ENCODE data around the gene ALKAL2. TPM values are rescaled to one million over a fixed set of nuclear protein-coding genes. Genes with fewer than 3 reads are reported as not detected.

ALKAL2 gene
- total RNA-seq, 1 experiment from 2014 or later, result not detected

DNA sequence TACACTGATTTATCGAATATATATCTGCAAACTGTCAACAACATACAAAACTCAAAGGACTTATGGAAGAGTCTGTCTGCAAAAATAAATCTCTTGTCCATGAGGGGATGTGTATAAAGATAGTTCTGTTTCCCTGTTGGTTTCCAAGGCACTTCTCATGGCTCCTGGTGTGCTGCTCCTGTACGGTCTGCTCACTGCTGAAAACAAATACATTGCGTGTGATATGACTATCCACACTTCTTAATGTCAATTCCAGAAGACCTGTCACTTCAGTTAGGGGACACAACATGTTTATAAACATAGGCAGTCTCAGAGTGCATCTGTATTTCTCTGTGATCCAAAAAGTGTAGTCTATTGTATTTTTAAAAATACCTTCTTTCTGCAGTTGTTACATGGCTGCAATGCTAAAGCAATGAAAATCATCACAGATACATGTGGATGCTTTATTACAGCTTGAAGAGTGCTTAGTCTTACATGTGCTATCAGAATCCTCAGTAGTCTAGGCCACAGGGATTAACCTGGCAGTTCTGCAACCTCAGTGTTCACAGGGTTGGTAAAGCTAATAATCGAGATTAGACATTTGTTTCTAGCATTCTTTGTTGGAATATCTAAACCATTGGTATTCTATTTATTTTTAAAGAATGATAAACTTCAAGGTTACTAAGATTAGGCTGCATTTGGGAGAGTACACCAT lies 7.8 kb downstream of the ALKAL2 start:
- ChIA-PET RAD21 (ENCODE audit: low non-redundant PET in 1 of 2, low total read pairs in 2 of 2, uncharacterized antibody in 2 of 2, unreplicated experiment in 2 of 2) (no interaction called here), POLR2A (no interaction called here), CTCF (no interaction called here)
- Histone ChIP-seq H3K79me2 (ENCODE audit: insufficient read depth, low read length) (peaks cover 50% of the 10 kb centered on the region), H3K4me2 (ENCODE audit: low read length) (no peak overlapping the region), H3K9ac (ENCODE audit: low read length) (no peak overlapping the region), H3K27me3 (ENCODE audit: insufficient read depth, low read length) (no peaks in the 10 kb centered on the region), H3K4me1 (ENCODE audit: control insufficient read depth in 1 of 2, insufficient read depth in 2 of 2, low read length in 2 of 2) (no peaks in the 10 kb centered on the region), H4K20me1 (ENCODE audit: insufficient read depth) (peaks cover 4% of the 10 kb centered on the region; the same call in 1 of the 2 replicates), H3K9me2 (ENCODE audit: insufficient read depth) (no peaks in the 10 kb centered on the region), H3K9me3 (ENCODE audit: control insufficient read depth in 1 of 2, insufficient read depth in 1 of 2, low read depth in 1 of 2, low read length in 2 of 2) (no peaks in the 10 kb centered on the region), H2AFZ (ENCODE audit: low read depth, low read length, poor library complexity, severe bottlenecking) (no peak overlapping the region), H3K27ac (ENCODE audit: low read depth, low read length) (no peak overlapping the region), H3K4me3 (replicated peaks in 1 of 2; ENCODE audit: low read depth in 1 of 2, low read length in 2 of 2) (no peak overlapping the region), H3K36me3 (ENCODE audit: control insufficient read depth in 1 of 2, insufficient read depth in 2 of 2, low read length in 2 of 2) (peaks cover 42 to 52% of the 10 kb centered on the region in 2 experiments)
- DNase-seq (ENCODE audit: low read depth, low spot score), result no peak
- no TSS peak for BruUV-seq (replicated peaks)
- TF ChIP-seq SIN3A (IDR thresholded peaks at IDR 0.05; ENCODE audit: low read depth), result 0 out of 2 replicates have a peak, but pooled peaks have one; percentile 31
- TF ChIP-seq, protein P1, sequence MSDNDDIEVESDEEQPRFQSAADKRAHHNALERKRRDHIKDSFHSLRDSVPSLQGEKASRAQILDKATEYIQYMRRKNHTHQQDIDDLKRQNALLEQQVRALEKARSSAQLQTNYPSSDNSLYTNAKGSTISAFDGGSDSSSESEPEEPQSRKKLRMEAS (IDR thresholded peaks at IDR 0.05), result no peak
- no peak for ATAC-seq
- intact Hi-C loops (cut with micrococcal nuclease), result no loop called here

DNA sequence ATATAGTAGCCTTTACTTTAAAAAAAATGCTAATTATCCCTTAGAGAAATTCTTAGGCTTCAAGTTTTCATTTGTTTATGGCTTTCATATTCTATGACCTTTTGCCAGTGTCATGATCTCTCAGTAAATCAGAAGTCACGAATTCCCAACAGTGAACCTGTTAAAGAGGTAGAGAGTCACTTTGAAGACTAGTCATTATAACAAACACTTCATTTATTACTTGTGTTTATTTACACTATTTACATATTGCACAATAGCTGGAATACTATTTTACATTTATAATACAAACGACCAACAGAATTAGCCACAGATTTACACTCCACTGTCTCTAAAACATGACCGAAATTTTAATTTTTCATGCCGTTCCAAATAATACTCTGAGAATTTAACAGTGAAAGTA lies 8.5 kb downstream of the ALKAL2 start:
- ChIA-PET POLR2A (no interaction called here), CTCF (no interaction called here), RAD21 (ENCODE audit: low non-redundant PET in 1 of 2, low total read pairs in 2 of 2, uncharacterized antibody in 2 of 2, unreplicated experiment in 2 of 2) (no interaction called here)
- Histone ChIP-seq H3K9ac (ENCODE audit: low read length) (no peak overlapping the region), H4K20me1 (ENCODE audit: insufficient read depth) (peaks cover 12% of the 10 kb centered on the region; the same call in 1 of the 2 replicates), H3K27ac (ENCODE audit: low read depth, low read length) (no peak overlapping the region), H2AFZ (ENCODE audit: low read depth, low read length, poor library complexity, severe bottlenecking) (no peak overlapping the region), H3K36me3 (ENCODE audit: control insufficient read depth in 1 of 2, insufficient read depth in 2 of 2, low read length in 2 of 2) (peaks cover 42 to 52% of the 10 kb centered on the region in 2 experiments), H3K4me1 (ENCODE audit: control insufficient read depth in 1 of 2, insufficient read depth in 2 of 2, low read length in 2 of 2) (no peaks in the 10 kb centered on the region), H3K27me3 (ENCODE audit: insufficient read depth, low read length) (no peaks in the 10 kb centered on the region), H3K9me3 (ENCODE audit: control insufficient read depth in 1 of 2, insufficient read depth in 1 of 2, low read depth in 1 of 2, low read length in 2 of 2) (no peaks in the 10 kb centered on the region), H3K4me3 (replicated peaks in 1 of 2; ENCODE audit: low read depth in 1 of 2, low read length in 2 of 2) (no peak overlapping the region), H3K9me2 (ENCODE audit: insufficient read depth) (no peaks in the 10 kb centered on the region), H3K79me2 (ENCODE audit: insufficient read depth, low read length) (peaks cover 57% of the 10 kb centered on the region), H3K4me2 (ENCODE audit: low read length) (no peak overlapping the region)
- BruUV-seq (replicated peaks), result no TSS peak
- intact Hi-C loops (cut with micrococcal nuclease), result no loop called here
- no peak for DNase-seq (ENCODE audit: low read depth, low spot score)
- ATAC-seq, result no peak
- TF ChIP-seq, protein P2, sequence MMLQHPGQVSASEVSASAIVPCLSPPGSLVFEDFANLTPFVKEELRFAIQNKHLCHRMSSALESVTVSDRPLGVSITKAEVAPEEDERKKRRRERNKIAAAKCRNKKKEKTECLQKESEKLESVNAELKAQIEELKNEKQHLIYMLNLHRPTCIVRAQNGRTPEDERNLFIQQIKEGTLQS (IDR thresholded peaks at IDR 0.05), result no peak
- TF ChIP-seq EZH2 (IDR thresholded peaks at IDR 0.05) (no peak), FOSL1 (IDR thresholded peaks at IDR 0.05; ENCODE audit: low read depth) (no peak), SRF (IDR thresholded peaks at IDR 0.05; ENCODE audit: low read depth) (no peak), JUND (IDR thresholded peaks at IDR 0.05) (no peak), SP1 (IDR thresholded peaks at IDR 0.05; ENCODE audit: low read depth) (no peak), CEBPB (IDR thresholded peaks at IDR 0.05; ENCODE audit: low read depth) (no peak), YY1 (IDR thresholded peaks at IDR 0.05; ENCODE audit: extremely low read depth, insufficient replicate concordance, low read depth, low read length) (no peak), POLR2AphosphoS5 (IDR thresholded peaks at IDR 0.05; ENCODE audit: low read depth, low read length) (no peak), RAD21 (IDR thresholded peaks at IDR 0.05; ENCODE audit: low read depth) (no peak), SIN3A (IDR thresholded peaks at IDR 0.05; ENCODE audit: low read depth) (no peak)
- TF ChIP-seq, protein P3, sequence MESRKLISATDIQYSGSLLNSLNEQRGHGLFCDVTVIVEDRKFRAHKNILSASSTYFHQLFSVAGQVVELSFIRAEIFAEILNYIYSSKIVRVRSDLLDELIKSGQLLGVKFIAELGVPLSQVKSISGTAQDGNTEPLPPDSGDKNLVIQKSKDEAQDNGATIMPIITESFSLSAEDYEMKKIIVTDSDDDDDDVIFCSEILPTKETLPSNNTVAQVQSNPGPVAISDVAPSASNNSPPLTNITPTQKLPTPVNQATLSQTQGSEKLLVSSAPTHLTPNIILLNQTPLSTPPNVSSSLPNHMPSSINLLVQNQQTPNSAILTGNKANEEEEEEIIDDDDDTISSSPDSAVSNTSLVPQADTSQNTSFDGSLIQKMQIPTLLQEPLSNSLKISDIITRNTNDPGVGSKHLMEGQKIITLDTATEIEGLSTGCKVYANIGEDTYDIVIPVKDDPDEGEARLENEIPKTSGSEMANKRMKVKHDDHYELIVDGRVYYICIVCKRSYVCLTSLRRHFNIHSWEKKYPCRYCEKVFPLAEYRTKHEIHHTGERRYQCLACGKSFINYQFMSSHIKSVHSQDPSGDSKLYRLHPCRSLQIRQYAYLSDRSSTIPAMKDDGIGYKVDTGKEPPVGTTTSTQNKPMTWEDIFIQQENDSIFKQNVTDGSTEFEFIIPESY (IDR thresholded peaks at IDR 0.05; ENCODE audit: extremely low read depth, insufficient replicate concordance, low read length), result no peak
- TF ChIP-seq, protein P4, sequence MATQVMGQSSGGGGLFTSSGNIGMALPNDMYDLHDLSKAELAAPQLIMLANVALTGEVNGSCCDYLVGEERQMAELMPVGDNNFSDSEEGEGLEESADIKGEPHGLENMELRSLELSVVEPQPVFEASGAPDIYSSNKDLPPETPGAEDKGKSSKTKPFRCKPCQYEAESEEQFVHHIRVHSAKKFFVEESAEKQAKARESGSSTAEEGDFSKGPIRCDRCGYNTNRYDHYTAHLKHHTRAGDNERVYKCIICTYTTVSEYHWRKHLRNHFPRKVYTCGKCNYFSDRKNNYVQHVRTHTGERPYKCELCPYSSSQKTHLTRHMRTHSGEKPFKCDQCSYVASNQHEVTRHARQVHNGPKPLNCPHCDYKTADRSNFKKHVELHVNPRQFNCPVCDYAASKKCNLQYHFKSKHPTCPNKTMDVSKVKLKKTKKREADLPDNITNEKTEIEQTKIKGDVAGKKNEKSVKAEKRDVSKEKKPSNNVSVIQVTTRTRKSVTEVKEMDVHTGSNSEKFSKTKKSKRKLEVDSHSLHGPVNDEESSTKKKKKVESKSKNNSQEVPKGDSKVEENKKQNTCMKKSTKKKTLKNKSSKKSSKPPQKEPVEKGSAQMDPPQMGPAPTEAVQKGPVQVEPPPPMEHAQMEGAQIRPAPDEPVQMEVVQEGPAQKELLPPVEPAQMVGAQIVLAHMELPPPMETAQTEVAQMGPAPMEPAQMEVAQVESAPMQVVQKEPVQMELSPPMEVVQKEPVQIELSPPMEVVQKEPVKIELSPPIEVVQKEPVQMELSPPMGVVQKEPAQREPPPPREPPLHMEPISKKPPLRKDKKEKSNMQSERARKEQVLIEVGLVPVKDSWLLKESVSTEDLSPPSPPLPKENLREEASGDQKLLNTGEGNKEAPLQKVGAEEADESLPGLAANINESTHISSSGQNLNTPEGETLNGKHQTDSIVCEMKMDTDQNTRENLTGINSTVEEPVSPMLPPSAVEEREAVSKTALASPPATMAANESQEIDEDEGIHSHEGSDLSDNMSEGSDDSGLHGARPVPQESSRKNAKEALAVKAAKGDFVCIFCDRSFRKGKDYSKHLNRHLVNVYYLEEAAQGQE (IDR thresholded peaks at IDR 0.05; ENCODE audit: low read depth), result no peak
- TF ChIP-seq, protein P1 (IDR thresholded peaks at IDR 0.05), result no peak

All from HCT116 (cell line).